RWPE2 (cell line): ENCODE results near the gene SLC25A40.
"Not testable (repeated sequence)": the region's sequence is repeated elsewhere in the genome, so short reads cannot be mapped to it uniquely, and the experiment has no call there.

Source experiments
- ATAC-seq: fragments of 200-7000 bp; cut with Tn5 transposase; 3 replicates; pipeline ENCODE4 v1.9.1; 2021; ENCODE audit warnings: low read depth
- DNase-seq: peaks from one replicate; pipeline ENCODE4 v3.0.0-alpha.2; 2020; ENCODE audit warnings: low spot score
- H3K27ac ChIP-seq: fragments of 450-650 bp; 2 replicates; pipeline ENCODE4 v1.5.1; 2017; ENCODE audit warnings: mild to moderate bottlenecking; ENCODE audit not compliant: poor library complexity, severe bottlenecking
- H3K27me3 ChIP-seq: fragments of 250-450 bp; sonication (Bioruptor Pico); 2 replicates; pipeline ENCODE4 v1.5.1; 2021; ENCODE audit warnings: mild to moderate bottlenecking, moderate library complexity; ENCODE audit not compliant: insufficient read depth, poor library complexity, severe bottlenecking
- H3K36me3 ChIP-seq: fragments of 250-450 bp; sonication (Bioruptor Pico); 2 replicates; pipeline ENCODE4 v1.5.1; 2020; ENCODE audit warnings: low read depth, mild to moderate bottlenecking, moderate library complexity
- H3K4me1 ChIP-seq: fragments of 250-450 bp; sonication (Bioruptor Pico); 2 replicates; pipeline ENCODE4 v1.5.1; 2021; ENCODE audit warnings: mild to moderate bottlenecking, moderate library complexity; ENCODE audit not compliant: insufficient read depth, poor library complexity, severe bottlenecking
- H3K4me3 ChIP-seq: fragments of 250-450 bp; sonication (Bioruptor Pico); 2 replicates; pipeline ENCODE4 v1.5.1; 2021; ENCODE audit warnings: mild to moderate bottlenecking, moderate library complexity; ENCODE audit not compliant: severe bottlenecking
- H3K9me3 ChIP-seq: fragments of 250-450 bp; sonication (Bioruptor Pico); 2 replicates; pipeline ENCODE4 v1.5.1; 2021; ENCODE audit warnings: mild to moderate bottlenecking, moderate library complexity; ENCODE audit not compliant: severe bottlenecking
- TF ChIP-seq, protein P1 (sequence below): fragments of 450-650 bp; IDR thresholded peaks from one replicate; pipeline ENCODE4 v1.5.1; 2017; ENCODE audit warnings: mild to moderate bottlenecking, moderate library complexity; ENCODE audit not compliant: poor library complexity, severe bottlenecking

The SLC25A40 gene

GRCh38 chr7:87876040-87876868, at the start of gene SLC25A40, which contains the start of gene DBF4:
SLC25A40 (minus strand) TSS chr7:87876360; CDS start chr7:87858727, 17,633 bp downstream.
DBF4 (plus strand) TSS chr7:87876493; CDS start chr7:87876733, 240 bp downstream.
- no peaks in the 10 kb centered on the region for H3K27me3 ChIP-seq
- H3K27ac ChIP-seq, result peak within 1 kb of the TSS; percentile 90
- DNase-seq, result peak; percentile 95
- peaks cover 4% of the 10 kb centered on the region for H3K9me3 ChIP-seq
- H3K36me3 ChIP-seq, result peaks cover 40% of the 10 kb centered on the region
- TF ChIP-seq, protein P1, sequence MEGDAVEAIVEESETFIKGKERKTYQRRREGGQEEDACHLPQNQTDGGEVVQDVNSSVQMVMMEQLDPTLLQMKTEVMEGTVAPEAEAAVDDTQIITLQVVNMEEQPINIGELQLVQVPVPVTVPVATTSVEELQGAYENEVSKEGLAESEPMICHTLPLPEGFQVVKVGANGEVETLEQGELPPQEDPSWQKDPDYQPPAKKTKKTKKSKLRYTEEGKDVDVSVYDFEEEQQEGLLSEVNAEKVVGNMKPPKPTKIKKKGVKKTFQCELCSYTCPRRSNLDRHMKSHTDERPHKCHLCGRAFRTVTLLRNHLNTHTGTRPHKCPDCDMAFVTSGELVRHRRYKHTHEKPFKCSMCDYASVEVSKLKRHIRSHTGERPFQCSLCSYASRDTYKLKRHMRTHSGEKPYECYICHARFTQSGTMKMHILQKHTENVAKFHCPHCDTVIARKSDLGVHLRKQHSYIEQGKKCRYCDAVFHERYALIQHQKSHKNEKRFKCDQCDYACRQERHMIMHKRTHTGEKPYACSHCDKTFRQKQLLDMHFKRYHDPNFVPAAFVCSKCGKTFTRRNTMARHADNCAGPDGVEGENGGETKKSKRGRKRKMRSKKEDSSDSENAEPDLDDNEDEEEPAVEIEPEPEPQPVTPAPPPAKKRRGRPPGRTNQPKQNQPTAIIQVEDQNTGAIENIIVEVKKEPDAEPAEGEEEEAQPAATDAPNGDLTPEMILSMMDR, result no peak
- peak; percentile 93 for ATAC-seq
- H3K4me1 ChIP-seq, result peaks cover 2% of the 10 kb centered on the region
- peak within 1 kb of the TSS; percentile 62 for H3K4me3 ChIP-seq

DNA sequence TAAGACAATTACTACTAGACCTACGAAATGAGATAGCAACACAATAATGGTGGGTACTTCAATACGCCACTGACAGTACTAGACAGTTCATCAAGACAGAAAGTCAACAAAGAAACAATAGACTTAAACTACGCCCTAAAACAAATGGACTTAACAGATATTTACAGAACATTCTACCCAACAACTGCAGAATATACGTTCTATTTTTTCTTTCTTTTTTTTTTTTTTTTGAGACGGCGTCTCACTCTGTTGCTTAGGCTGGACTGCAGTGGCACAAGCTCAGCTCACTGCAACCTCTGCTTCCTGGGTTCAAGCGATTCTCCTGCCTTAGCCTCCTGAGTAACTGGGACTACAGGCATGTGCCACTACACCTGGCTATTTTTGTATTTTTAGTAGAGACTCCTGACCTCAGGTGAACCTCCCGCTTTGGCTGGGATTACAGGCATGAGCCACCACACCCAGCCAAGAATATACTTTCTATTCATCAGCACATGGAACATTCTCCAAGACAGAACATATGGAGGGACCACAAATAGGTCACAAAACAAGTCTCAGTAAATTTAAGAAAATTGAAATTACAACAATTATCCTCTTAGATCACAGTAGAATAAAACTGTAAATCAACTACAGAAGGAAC, 46.7 kb upstream of the SLC25A40 start:
- ATAC-seq, H3K27me3 ChIP-seq, H3K4me3 ChIP-seq, H3K27ac ChIP-seq, H3K9me3 ChIP-seq, H3K4me1 ChIP-seq, H3K36me3 ChIP-seq, DNase-seq: not testable (repeated sequence)

- TF ChIP-seq, protein P1, result no peak
- Histone ChIP-seq H3K27ac (no peak overlapping the region), H3K36me3 (no peaks in the 10 kb centered on the region), H3K4me1 (no peaks in the 10 kb centered on the region), H3K9me3 (no peaks in the 10 kb centered on the region), H3K4me3 (no peak overlapping the region), H3K27me3 (no peaks in the 10 kb centered on the region)
- DNase-seq, result no peak
- ATAC-seq, result no peak
Observed at GRCh38 chr7:87920578-87920977, 44.4 kb upstream of the SLC25A40 start.

DNA sequence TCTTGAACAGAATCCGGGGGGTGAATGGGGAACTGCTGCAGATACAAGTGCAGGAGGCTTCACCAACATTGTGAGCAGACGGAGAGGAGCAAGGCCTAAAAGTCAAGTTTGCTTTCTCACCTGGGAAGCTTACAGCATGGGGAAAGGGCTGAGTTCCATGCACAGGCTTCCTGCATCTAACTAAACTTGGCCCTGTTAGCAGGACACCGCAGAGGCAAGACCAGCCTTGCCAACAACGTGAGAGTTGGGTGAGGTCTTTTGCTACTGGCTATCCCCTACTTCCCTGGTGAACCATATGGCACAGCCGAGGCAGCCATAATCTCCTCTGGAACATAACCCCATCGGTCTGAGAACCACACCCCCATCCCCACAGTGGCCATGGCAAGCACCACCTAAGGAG, 43.7 kb upstream of the SLC25A40 start:
- Histone ChIP-seq H3K27ac (no peak overlapping the region), H3K36me3 (no peaks in the 10 kb centered on the region), H3K4me3 (no peak overlapping the region), H3K27me3 (no peaks in the 10 kb centered on the region), H3K4me1 (no peaks in the 10 kb centered on the region), H3K9me3 (no peaks in the 10 kb centered on the region)
- ATAC-seq, result no peak
- TF ChIP-seq, protein P1, result no peak
- DNase-seq, result no peak

- no peaks in the 10 kb centered on the region for H3K9me3 ChIP-seq
- H3K27me3 ChIP-seq, result no peaks in the 10 kb centered on the region
- DNase-seq, result no peak
- peak; percentile 63 for ATAC-seq
- H3K4me3 ChIP-seq, result no peak overlapping the region
- no peaks in the 10 kb centered on the region for H3K4me1 ChIP-seq
- no peak overlapping the region for H3K27ac ChIP-seq
- TF ChIP-seq, protein P1, result no peak
- no peaks in the 10 kb centered on the region for H3K36me3 ChIP-seq
Observed at GRCh38 chr7:87918740-87919139, 42.6 kb upstream of the SLC25A40 start.
